HG03175 (cell line): ENCODE results near the gene HDAC11.
"Not testable (repeated sequence)": the region's sequence is repeated elsewhere in the genome, so short reads cannot be mapped to it uniquely, and the experiment has no call there.

Experiments
- ATAC-seq: cut with Tn5 transposase; IDR thresholded peaks from one replicate; pipeline ENCODE4 v1.9.1; 2021; ENCODE audit warnings: mild to moderate bottlenecking, moderate library complexity; ENCODE audit not compliant: unreplicated experiment

HDAC11 gene

GRCh38 chr3:13466781-13467180 lies 13.3 kb upstream of the HDAC11 start:
- no peak for ATAC-seq

GRCh38 chr3:13470894-13471574 lies 9.1 kb upstream of the HDAC11 start:
- no peak for ATAC-seq

GRCh38 chr3:13472286-13472685 lies 7.8 kb upstream of the HDAC11 start:
- no peak for ATAC-seq

GRCh38 chr3:13473020-13473419 lies 7.1 kb upstream of the HDAC11 start:
- no peak for ATAC-seq

GRCh38 chr3:13474021-13474420 lies 6.1 kb upstream of the HDAC11 start:
- ATAC-seq, result no peak

- ATAC-seq, result no peak
These were observed 5.3 kb upstream of the HDAC11 start for GRCh38 chr3:13474776-13475303.

- no peak for ATAC-seq
These were observed 4.1 kb upstream of the HDAC11 start for GRCh38 chr3:13475871-13476590.

GRCh38 chr3:13477943-13478342 lies 2.2 kb upstream of the HDAC11 start:
- no peak for ATAC-seq

- ATAC-seq, result no peak
These were observed 849 bp upstream of the HDAC11 start for GRCh38 chr3:13479332-13479581.

- ATAC-seq, result peak; percentile 21
These were observed 523 bp downstream of the HDAC11 start for GRCh38 chr3:13480340-13481318.

- no peak for ATAC-seq
These were observed 2.1 kb downstream of the HDAC11 start for GRCh38 chr3:13482106-13482690.

- no peak for ATAC-seq
These were observed 3.2 kb downstream of the HDAC11 start for GRCh38 chr3:13483286-13483685.

- ATAC-seq, result no peak
These were observed 4.0 kb downstream of the HDAC11 start for GRCh38 chr3:13483988-13484695.

GRCh38 chr3:13484851-13485590 lies 4.9 kb downstream of the HDAC11 start:
- ATAC-seq, result no peak

- ATAC-seq, result not testable (repeated sequence)
These were observed 5.8 kb downstream of the HDAC11 start for GRCh38 chr3:13485630-13486562.

- ATAC-seq, result no peak
These were observed 7.3 kb downstream of the HDAC11 start for GRCh38 chr3:13487403-13487802.

GRCh38 chr3:13491206-13491974 lies 11.3 kb downstream of the HDAC11 start:
- no peak for ATAC-seq

- no peak for ATAC-seq
These were observed 11.9 kb downstream of the HDAC11 start for GRCh38 chr3:13492048-13492447.
